Measurements from ENCODE around the gene CACNG8. TPM values are rescaled to one million over a fixed set of nuclear protein-coding genes. Genes with fewer than 3 reads are reported as not detected.

CACNG8 gene

Small RNA genes within 50 kb of the gene (small RNA-seq; reads per million reads assigned to genes)
- gene AC012314.20 (ENCODE audit: insufficient read depth): not detected

Measured in neuronal stem cell (in vitro differentiated cells).